GM15510 (cell line): Measurements from ENCODE around the gene DAPK2.

Source experiments
- POLR2A ChIP-seq: IDR thresholded peaks from 3 replicates; pipeline ENCODE4 v1.6.1; 2011; ENCODE audit warnings: borderline replicate concordance; ENCODE audit not compliant: insufficient read length; ENCODE audit errors: extremely low read depth

Gene DAPK2

DNA sequence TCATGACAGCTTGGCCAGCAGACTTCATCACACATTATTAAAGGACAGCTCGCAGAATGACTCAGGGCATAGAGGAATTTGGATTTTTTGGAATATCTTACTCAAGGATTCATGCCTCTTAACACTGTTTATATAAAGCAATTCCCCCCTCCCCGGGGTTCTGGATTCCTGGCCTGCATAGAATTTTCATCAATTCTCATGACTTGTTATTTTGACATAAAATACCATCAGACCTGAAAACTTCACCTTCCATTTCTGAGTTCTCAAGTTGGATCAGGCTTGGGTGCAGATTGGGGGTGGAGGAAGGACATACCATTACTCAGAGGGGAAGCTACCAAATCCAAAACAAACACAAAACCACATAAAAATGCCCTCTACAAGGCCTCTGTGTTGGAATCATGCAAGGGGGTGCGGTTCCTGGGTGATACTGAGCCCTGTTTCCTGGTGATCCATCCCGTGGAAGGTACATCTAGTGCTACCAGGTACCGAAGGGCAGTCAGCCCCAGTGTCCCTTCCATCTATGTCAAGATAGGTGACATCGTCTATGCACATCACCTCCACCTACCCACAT lies 95.3 kb downstream of the DAPK2 start:
- TF ChIP-seq POLR2A = no peak

- TF ChIP-seq POLR2A = no peak
Observed at GRCh38 chr15:63948971-63949370, 97.3 kb downstream of the DAPK2 start.

- TF ChIP-seq POLR2A = no peak
Observed at GRCh38 chr15:63948436-63948835, 97.8 kb downstream of the DAPK2 start.

GRCh38 chr15:63947228-63947627 lies 99.1 kb downstream of the DAPK2 start:
- no peak for TF ChIP-seq POLR2A

GRCh38 chr15:63946524-63947065 lies 99.7 kb downstream of the DAPK2 start:
- TF ChIP-seq POLR2A = no peak

- TF ChIP-seq POLR2A = no peak
Observed at GRCh38 chr15:63945838-63946298, 100.4 kb downstream of the DAPK2 start.

- TF ChIP-seq POLR2A = no peak
Observed at GRCh38 chr15:63945007-63945788, 101.1 kb downstream of the DAPK2 start.

DNA sequence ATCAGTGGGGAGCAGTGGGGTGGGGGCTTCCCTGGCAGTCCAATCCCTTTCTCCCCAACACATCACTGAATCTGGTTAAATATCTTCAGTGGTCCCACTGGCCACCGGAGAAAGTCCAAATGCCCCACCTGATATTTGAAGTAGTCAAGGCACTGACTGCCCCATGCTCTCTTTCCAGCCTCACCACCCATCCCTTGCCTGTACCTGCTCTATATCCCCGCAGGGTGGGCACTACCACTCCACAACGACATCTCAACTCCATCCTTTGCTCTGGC lies 101.7 kb downstream of the DAPK2 start:
- TF ChIP-seq POLR2A = no peak

- no peak for TF ChIP-seq POLR2A
Observed at GRCh38 chr15:63943829-63944680, 102.2 kb downstream of the DAPK2 start.

- TF ChIP-seq POLR2A = no peak
Observed at GRCh38 chr15:63942486-63943365, 103.6 kb downstream of the DAPK2 start.

- no peak for TF ChIP-seq POLR2A
Observed at GRCh38 chr15:63941698-63942465, 104.4 kb downstream of the DAPK2 start.

DNA sequence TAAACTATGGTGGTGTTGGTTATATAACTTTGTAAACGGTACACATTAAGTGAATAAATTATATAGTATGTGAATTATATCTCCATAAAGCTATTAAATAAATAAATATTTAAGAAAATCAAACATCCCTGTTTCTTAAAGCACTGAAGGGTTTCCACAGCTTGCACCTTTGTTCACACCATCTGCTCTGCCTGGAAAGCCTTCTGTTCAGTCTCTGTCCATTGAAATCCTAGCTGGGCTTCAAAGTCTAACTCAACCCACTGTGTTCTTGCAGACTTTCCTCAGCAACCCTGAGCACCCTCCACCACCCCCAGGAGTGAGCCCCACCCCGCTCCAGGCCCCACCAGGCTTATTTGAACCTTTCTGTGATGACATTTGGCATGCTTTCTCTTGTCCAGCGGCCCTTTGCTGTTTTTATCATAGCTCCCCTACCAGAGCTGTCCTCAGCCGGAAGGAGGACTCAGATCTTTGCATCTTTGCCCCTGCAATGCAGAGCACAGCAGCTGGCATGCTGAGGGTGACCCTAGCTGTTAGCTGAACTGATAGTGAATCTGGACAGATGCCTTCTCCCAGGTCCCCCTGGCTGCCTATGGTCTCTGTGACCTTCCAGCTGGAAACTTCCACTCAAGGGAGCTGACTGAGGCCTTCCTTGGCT lies 105.2 kb downstream of the DAPK2 start:
- no peak for TF ChIP-seq POLR2A

DNA sequence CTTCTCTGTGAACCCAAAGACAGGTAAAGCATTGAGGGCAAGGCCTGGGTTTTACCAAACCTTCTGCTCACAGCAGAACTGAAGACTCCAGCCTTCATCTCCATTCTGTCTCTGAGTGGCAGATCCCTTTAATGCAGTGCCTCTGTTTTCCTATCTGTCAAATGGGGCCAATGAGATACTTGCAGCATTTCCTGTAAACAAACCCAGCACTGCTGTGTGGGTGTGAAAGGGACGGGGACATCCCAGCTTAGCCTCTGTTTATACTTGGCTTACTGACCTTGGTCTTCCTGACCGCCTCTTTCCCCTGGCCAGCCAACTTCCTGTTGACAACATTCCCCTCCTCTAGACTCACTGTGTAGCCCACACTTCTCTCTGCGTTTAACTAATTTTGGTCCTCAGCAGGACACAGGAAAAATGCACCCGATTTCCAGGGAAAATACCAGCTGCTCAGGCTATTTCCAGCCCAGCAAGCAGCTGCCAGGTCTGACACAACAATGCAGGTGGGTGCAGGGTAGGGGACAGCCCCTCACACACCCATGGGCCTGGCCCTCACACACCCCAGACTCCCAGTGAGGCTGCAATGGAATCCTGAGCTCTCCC lies 106.7 kb downstream of the DAPK2 start:
- no peak for TF ChIP-seq POLR2A

DNA sequence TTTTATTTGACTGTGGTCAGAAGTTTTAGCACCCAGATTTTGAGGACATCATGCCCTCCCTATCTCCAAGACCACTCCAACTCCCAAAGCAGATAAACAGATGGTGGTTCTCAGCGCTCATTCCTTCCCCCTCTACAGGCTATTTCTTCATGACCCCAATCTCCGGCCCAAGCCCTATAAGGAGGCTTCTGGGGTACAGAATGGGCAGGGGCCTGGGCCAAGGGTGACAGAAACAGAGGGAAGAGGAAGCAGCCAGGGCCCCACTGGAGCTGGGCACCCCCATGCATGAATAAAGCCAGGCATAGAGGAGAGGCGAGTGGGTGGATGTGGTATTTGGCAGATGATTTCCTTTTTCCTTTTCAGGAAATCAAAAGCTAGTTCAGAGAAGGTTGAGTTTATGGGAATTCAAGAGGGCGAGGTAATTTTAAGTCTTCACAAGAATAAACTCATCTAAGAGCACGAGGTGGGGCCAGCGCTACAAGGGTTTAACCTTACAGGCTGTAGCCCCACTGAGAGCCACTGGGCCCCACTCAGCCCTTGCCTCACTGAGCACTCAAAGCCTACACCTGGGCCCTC lies 107.7 kb downstream of the DAPK2 start:
- no peak for TF ChIP-seq POLR2A
